G401.6 (cell line): ENCODE results near the gene VWA1.
"Not testable (repeated sequence)": the region's sequence is repeated elsewhere in the genome, so short reads cannot be mapped to it uniquely, and the experiment has no call there.

ENCODE experiments used
- FAIRE-seq: peaks from 2 replicates; lab custom pipeline; 2012; peaks lifted over from hg19 to GRCh38; lab: Jason Lieb, UNC

The VWA1 gene

GRCh38 chr1:1485755-1486317 lies 50.3 kb downstream of the VWA1 start:
- not testable (repeated sequence) for FAIRE-seq

GRCh38 chr1:1487701-1488100 lies 52.2 kb downstream of the VWA1 start:
- no peak for FAIRE-seq

- no peak for FAIRE-seq
These were observed 53.7 kb downstream of the VWA1 start for GRCh38 chr1:1489231-1489630.

GRCh38 chr1:1489861-1490260 lies 54.4 kb downstream of the VWA1 start:
- no peak for FAIRE-seq

- no peak for FAIRE-seq
These were observed 55.2 kb downstream of the VWA1 start for GRCh38 chr1:1490633-1491230.

GRCh38 chr1:1491601-1492000 lies 56.1 kb downstream of the VWA1 start:
- no peak for FAIRE-seq
